NCI-H2029 treated with DMSO at 0.1 percent for 48 hours (cell line): ENCODE results near the gene C1QB.

ENCODE experiments used
- DNase-seq: peaks from one replicate; lab custom pipeline; 2025; lab: John Stamatoyannopoulos, UW

The C1QB gene

GRCh38 chr1:22652881-22653316 is at the start of gene C1QB:
Gene C1QB (plus strand): TSS chr1:22653236. CDS start chr1:22659463, 6,227 bp downstream.
- DNase-seq: no peak

GRCh38 chr1:22606161-22606560 is 46.9 kb upstream of the C1QB start:
- no peak for DNase-seq

GRCh38 chr1:22607154-22607553 is 45.9 kb upstream of the C1QB start:
- no peak for DNase-seq

- no peak for DNase-seq
Observed at GRCh38 chr1:22608361-22608760, 44.7 kb upstream of the C1QB start.

- DNase-seq: no peak
Observed at GRCh38 chr1:22609291-22609690, 43.7 kb upstream of the C1QB start.

GRCh38 chr1:22611530-22611947 is 41.5 kb upstream of the C1QB start:
- DNase-seq: no peak

GRCh38 chr1:22612671-22613571 is 40.1 kb upstream of the C1QB start:
- no peak for DNase-seq

- no peak for DNase-seq
Observed at GRCh38 chr1:22613572-22613918, 39.5 kb upstream of the C1QB start.

GRCh38 chr1:22613951-22614350 is 39.1 kb upstream of the C1QB start:
- no peak for DNase-seq

- DNase-seq: no peak
Observed at GRCh38 chr1:22615886-22616285, 37.1 kb upstream of the C1QB start.

- no peak for DNase-seq
Observed at GRCh38 chr1:22616571-22616970, 36.5 kb upstream of the C1QB start.

GRCh38 chr1:22618056-22618455 is 35.0 kb upstream of the C1QB start:
- no peak for DNase-seq

- DNase-seq: no peak
Observed at GRCh38 chr1:22619252-22619651, 33.8 kb upstream of the C1QB start.

GRCh38 chr1:22619798-22620197 is 33.2 kb upstream of the C1QB start:
- DNase-seq: no peak

- no peak for DNase-seq
Observed at GRCh38 chr1:22621761-22622160, 31.3 kb upstream of the C1QB start.

GRCh38 chr1:22625262-22625925 is 27.6 kb upstream of the C1QB start:
- DNase-seq: no peak

- no peak for DNase-seq
Observed at GRCh38 chr1:22626237-22627157, 26.5 kb upstream of the C1QB start.

- DNase-seq: no peak
Observed at GRCh38 chr1:22627331-22627730, 25.7 kb upstream of the C1QB start.

GRCh38 chr1:22628698-22629444 is 24.2 kb upstream of the C1QB start:
- no peak for DNase-seq

GRCh38 chr1:22629886-22630285 is 23.1 kb upstream of the C1QB start:
- DNase-seq: no peak

GRCh38 chr1:22633697-22634463 is 19.2 kb upstream of the C1QB start:
- DNase-seq: no peak
